ENCODE results near the gene TRPM3. TPM values are rescaled to one million over a fixed set of nuclear protein-coding genes. Genes with fewer than 3 reads are reported as not detected.

TRPM3 gene
- total and polyA plus RNA-seq, 2 of the 13 experiments (the other 11 are each of a cell fraction or from before 2014, with no cell fraction given), result not detected

- TF ChIP-seq ZNF138 (CRISPR knock-in tag; IDR thresholded peaks at IDR 0.05; ENCODE audit: low read depth), result no peak
- TF ChIP-seq ZSCAN9 (CRISPR knock-in tag; IDR thresholded peaks at IDR 0.05; ENCODE audit: borderline replicate concordance), result no peak
Measured at GRCh38 chr9:70888471-70888870, 232.9 kb downstream of the TRPM3 start (continued).

DNA sequence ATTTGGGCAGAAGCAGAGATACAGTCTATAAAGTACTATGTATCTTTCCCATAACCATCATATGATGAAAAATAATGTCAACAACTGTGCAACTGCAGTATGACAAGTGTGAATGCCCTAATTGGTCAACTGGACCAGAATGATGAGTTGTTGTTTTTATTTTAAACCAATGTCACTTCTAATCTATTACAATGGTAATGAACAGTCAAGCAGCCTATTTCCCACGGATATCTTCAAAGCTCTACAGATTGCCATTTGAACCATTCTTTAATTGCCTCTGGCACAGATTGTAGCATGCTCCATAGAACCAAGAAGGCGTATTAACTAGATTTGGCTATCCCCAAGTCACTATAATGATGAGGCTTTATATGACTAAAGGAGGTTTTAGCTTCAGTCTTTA lies 233.6 kb downstream of the TRPM3 start:
- in situ Hi-C loops (cut with HindIII; ENCODE audit: extremely low pct_ligation_motif_present, low pct_unique_long_range_greater_than_20kb) (no loop called here), intact Hi-C loops (cut with micrococcal nuclease; ENCODE audit: unreplicated experiment) (no loop called here)
- ChIA-PET POLR2A (no interaction called here), CTCF (ENCODE audit: low intra/inter-chr PET ratio, low total read pairs) (no interaction called here)
- Histone ChIP-seq H3K9me3 (ENCODE audit: low read length) (no peaks in the 10 kb centered on the region), H2AFZ (ENCODE audit: low read length) (no peak overlapping the region), H3K27me3 (ENCODE audit: control insufficient read depth in 1 of 2, insufficient read depth in 2 of 2, low read length in 2 of 2) (no peaks in the 10 kb centered on the region), H3K4me3 (replicated peaks in 1 of 3; ENCODE audit: insufficient read depth in 1 of 3, low read depth in 2 of 3, low read length in 3 of 3) (no peak overlapping the region), H3K27ac (ENCODE audit: extremely low read length, insufficient read depth, low read length) (no peak overlapping the region), H3K9ac (ENCODE audit: insufficient read depth, low read depth, low read length) (no peak overlapping the region), H3K4me2 (ENCODE audit: low read depth, low read length) (no peak overlapping the region), H3K36me3 (replicated peaks in 1 of 2; ENCODE audit: control insufficient read depth in 1 of 2, insufficient read depth in 2 of 2, low read length in 2 of 2) (no peaks in the 10 kb centered on the region), H3K79me2 (ENCODE audit: insufficient read depth, low read length) (no peaks in the 10 kb centered on the region), H3K4me1 (ENCODE audit: insufficient read depth, low read length) (no peaks in the 10 kb centered on the region), H4K20me1 (ENCODE audit: insufficient read depth, low read length) (no peaks in the 10 kb centered on the region)
- no peak for FAIRE-seq
- ATAC-seq, result no peak
- 3% methylated on average over 2 of the region's 2 CpGs for WGBS (ENCODE audit: low lambda C conversion rate)
- DNase-seq (ENCODE audit: low spot score), result no peak
- no TSS peak for BruUV-seq (replicated peaks)
- no peak for TF ChIP-seq ATRX (CRISPR knock-in tag; IDR thresholded peaks at IDR 0.05; ENCODE audit: borderline replicate concordance)
- no peak for TF ChIP-seq SP4 (CRISPR knock-in tag; IDR thresholded peaks at IDR 0.05)
- no peak for TF ChIP-seq ZNF20 (CRISPR knock-in tag; IDR thresholded peaks at IDR 0.05)
- TF ChIP-seq ARNTL (CRISPR knock-in tag; IDR thresholded peaks at IDR 0.05), result no peak
- TF ChIP-seq, protein P1, sequence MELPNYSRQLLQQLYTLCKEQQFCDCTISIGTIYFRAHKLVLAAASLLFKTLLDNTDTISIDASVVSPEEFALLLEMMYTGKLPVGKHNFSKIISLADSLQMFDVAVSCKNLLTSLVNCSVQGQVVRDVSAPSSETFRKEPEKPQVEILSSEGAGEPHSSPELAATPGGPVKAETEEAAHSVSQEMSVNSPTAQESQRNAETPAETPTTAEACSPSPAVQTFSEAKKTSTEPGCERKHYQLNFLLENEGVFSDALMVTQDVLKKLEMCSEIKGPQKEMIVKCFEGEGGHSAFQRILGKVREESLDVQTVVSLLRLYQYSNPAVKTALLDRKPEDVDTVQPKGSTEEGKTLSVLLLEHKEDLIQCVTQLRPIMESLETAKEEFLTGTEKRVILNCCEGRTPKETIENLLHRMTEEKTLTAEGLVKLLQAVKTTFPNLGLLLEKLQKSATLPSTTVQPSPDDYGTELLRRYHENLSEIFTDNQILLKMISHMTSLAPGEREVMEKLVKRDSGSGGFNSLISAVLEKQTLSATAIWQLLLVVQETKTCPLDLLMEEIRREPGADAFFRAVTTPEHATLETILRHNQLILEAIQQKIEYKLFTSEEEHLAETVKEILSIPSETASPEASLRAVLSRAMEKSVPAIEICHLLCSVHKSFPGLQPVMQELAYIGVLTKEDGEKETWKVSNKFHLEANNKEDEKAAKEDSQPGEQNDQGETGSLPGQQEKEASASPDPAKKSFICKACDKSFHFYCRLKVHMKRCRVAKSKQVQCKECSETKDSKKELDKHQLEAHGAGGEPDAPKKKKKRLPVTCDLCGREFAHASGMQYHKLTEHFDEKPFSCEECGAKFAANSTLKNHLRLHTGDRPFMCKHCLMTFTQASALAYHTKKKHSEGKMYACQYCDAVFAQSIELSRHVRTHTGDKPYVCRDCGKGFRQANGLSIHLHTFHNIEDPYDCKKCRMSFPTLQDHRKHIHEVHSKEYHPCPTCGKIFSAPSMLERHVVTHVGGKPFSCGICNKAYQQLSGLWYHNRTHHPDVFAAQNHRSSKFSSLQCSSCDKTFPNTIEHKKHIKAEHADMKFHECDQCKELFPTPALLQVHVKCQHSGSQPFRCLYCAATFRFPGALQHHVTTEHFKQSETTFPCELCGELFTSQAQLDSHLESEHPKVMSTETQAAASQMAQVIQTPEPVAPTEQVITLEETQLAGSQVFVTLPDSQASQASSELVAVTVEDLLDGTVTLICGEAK (IDR thresholded peaks at IDR 0.05), result no peak
- TF ChIP-seq, protein P1 (CRISPR knock-in tag; IDR thresholded peaks at IDR 0.05), result no peak
- TF ChIP-seq GTF2F1 (IDR thresholded peaks at IDR 0.05; ENCODE audit: low read length), result no peak
- no peak for TF ChIP-seq GABPB1 (CRISPR knock-in tag; IDR thresholded peaks at IDR 0.05)
- TF ChIP-seq ASH2L (IDR thresholded peaks at IDR 0.05; ENCODE audit: insufficient read length, low read depth, low read length), result no peak
- no peak for TF ChIP-seq ELF4 (CRISPR knock-in tag; IDR thresholded peaks at IDR 0.05; ENCODE audit: borderline replicate concordance)
- TF ChIP-seq CBX5 (CRISPR knock-in tag; IDR thresholded peaks at IDR 0.05; ENCODE audit: borderline replicate concordance), result no peak
- TF ChIP-seq RFX5 (IDR thresholded peaks at IDR 0.05; ENCODE audit: low read depth, low read length), result no peak
- no peak for TF ChIP-seq HMGA1 (CRISPR knock-in tag; conservative IDR thresholded peaks at IDR 0.05)

Data from HepG2 (cell line).